Measurements from ENCODE around the gene GUCY2D.

The GUCY2D gene

DNA sequence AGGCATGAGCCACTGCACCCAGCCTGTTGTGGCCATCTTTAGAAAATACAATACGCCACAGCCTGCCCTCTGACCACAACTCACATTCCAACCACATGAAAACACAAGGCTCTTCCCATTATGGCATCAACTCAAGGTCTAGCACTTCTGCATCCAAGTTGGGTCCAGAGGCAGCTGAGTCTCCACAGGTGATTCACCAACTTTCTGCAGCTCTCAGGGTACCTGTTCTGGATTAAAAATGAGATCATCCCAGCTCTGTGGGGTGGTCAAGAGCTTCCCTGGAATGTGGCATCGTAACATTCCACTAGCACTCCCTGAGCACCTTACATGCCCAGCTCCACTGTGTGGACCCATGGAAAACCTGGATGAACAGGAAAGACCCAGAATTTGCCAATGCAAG lies 9.9 kb upstream of the GUCY2D start:
- no peak for DNase-seq (ENCODE audit: low read depth)

DNA sequence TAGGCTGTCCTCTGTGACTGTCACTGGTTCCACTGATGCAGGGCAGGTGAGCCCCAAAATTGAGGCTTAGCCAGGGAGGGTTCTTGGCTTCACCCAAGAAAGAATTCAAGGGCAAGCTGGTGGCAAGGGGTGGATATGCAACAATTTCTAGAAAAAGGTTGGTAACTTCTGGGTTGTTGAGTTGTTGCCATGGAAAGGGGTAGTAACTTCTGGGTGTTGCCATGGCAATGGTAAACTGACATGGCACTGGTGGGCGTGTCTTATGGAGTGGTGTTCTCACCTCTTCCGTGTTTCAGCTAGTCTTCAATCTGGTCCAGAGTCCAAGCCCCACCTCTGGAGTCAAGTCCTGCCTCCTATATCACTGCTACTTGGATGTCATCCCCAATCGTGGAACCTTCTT lies 9.5 kb upstream of the GUCY2D start:
- no peak for DNase-seq (ENCODE audit: low read depth)

GRCh38 chr17:7993972-7994589 lies 8.3 kb upstream of the GUCY2D start:
- DNase-seq (ENCODE audit: low read depth): no peak

GRCh38 chr17:7995724-7996123 lies 6.7 kb upstream of the GUCY2D start:
- no peak for DNase-seq (ENCODE audit: low read depth)

- DNase-seq (ENCODE audit: low read depth): no peak
Observed at GRCh38 chr17:7997186-7997585, 5.2 kb upstream of the GUCY2D start.

DNA sequence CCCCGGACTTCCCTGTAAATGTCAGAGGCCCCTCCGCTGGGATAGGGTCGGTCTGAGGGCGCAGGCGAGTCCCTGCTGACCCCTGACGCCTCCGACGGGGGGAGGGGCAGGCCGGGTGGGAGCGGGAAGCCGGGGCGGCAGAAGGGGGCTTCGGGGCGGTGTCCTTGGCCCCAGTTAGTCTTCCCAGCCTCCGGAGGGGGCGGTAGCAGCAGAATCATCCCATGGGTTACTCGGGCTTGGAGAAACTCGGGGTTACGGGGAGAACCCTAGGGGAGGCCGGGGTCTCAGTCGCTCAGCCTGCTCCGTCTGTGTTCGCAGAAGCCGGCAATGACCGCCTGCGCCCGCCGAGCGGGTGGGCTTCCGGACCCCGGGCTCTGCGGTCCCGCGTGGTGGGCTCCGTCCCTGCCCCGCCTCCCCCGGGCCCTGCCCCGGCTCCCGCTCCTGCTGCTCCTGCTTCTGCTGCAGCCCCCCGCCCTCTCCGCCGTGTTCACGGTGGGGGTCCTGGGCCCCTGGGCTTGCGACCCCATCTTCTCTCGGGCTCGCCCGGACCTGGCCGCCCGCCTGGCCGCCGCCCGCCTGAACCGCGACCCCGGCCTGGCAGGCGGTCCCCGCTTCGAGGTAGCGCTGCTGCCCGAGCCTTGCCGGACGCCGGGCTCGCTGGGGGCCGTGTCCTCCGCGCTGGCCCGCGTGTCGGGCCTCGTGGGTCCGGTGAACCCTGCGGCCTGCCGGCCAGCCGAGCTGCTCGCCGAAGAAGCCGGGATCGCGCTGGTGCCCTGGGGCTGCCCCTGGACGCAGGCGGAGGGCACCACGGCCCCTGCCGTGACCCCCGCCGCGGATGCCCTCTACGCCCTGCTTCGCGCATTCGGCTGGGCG lies 542 bp downstream of the GUCY2D start:
- DNase-seq (ENCODE audit: low read depth): no peak

GRCh38 chr17:8003594-8004181 lies 1.3 kb downstream of the GUCY2D start:
- no peak for DNase-seq (ENCODE audit: low read depth)

DNA sequence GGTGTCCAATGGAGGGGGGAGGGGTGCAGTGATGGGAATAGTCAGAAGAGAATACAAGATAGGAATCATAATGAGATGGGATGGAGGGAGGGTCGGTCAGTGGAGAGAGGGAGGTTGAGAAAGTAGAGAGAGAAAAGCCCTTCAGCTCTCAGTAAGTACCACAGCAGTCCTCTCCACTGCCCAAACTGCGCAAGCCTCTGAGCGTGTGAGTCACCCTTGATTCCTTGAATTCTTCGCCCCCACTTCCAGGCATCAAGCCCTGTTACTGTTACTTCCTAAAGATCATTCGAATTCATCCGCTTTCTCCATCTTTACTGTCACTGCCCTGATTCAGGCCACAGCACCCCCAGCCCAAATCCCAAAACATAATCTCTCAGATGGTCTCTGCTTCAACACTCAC lies 2.5 kb downstream of the GUCY2D start:
- DNase-seq (ENCODE audit: low read depth): no peak

DNA sequence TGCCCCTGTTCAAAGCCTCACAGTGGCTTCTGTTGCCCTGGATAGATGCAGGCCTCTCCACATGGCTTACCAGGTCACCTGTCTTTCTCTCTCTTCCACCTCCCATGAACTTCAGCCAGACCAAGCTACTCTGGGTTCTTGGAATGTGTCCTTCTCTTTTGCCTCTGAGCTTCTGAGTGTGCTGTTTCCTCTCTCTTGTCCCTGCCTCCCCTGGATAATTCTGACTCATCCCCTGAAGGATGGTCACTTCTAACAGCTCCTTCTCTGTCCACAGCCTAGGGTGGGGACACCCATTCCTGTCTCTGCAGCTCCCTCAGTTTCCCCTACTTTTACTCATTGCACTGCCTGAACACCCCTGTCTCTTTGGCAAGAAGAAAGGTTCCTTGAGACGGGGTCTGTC lies 2.9 kb downstream of the GUCY2D start:
- no peak for DNase-seq (ENCODE audit: low read depth)

DNA sequence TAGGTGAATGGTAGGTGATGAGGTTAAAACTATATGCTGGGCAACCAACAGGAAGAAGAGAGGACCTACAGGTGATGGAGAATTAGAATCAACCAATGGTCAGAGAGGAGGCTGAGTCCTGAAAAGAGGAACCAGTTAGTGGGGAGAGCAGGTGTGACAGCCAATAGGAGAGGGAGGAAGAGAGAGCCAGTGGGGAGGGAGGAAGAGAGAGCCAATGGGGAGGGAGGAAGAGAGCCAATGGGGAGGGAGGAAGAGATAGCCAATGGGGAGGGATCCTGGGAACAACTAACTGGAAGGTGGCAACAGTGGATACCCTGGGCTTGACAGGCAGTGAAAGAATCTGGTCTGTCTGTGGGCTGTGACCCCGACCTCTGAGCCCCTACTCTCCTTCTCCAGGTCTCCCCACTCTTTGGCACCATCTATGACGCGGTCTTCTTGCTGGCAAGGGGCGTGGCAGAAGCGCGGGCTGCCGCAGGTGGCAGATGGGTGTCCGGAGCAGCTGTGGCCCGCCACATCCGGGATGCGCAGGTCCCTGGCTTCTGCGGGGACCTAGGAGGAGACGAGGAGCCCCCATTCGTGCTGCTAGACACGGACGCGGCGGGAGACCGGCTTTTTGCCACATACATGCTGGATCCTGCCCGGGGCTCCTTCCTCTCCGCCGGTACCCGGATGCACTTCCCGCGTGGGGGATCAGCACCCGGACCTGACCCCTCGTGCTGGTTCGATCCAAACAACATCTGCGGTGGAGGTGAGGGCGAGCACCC lies 3.7 kb downstream of the GUCY2D start:
- no peak for DNase-seq (ENCODE audit: low read depth)

DNA sequence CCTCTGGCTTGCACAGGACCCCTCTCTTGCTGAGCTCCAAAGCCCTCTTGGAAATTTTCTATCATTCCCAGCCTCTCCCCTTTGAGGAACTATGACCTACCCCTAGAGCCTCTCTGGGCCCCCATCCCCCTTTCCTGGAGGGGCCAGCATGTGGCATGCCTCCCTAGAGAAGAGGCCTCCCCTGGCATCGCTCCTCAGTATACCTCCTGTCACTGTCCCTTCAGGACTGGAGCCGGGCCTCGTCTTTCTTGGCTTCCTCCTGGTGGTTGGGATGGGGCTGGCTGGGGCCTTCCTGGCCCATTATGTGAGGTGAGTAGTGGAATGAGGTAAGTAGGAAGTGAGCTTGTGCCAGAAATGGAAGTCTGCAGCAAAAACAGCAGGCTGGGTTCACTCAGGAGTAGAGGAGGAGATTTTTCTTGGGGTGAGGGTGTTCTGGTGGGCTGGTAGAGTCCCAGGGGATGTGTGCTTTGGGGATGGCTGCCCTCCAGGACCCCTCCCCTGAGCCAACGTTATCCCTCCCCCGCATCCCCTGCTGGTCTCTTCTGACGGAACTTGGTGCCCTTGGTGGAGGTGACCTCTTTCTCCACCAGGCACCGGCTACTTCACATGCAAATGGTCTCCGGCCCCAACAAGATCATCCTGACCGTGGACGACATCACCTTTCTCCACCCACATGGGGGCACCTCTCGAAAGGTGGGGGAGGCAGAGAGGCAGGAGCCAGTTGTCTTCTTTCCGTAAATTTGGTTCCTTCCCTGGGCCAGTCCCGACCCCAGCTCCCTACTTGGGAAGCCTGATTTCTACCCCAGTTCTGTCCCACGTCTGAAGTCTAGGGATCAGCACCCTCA lies 4.6 kb downstream of the GUCY2D start:
- DNase-seq (ENCODE audit: low read depth): no peak

DNA sequence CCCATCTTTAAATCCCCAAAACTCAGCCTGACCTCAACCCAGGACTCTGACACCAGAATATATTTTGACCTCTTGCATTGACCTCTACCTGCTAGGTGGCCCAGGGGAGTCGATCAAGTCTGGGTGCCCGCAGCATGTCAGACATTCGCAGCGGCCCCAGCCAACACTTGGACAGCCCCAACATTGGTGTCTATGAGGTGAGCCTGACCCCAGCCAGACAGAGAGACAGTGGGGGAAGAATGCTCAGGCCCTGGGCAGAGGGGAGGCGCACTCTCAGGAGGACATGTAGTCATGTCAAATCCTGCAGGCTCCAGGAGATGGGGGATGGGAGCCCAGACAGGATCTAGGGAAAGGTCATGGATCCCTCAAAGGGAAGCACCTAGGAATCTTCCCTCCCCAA lies 5.4 kb downstream of the GUCY2D start:
- no peak for DNase-seq (ENCODE audit: low read depth)

DNA sequence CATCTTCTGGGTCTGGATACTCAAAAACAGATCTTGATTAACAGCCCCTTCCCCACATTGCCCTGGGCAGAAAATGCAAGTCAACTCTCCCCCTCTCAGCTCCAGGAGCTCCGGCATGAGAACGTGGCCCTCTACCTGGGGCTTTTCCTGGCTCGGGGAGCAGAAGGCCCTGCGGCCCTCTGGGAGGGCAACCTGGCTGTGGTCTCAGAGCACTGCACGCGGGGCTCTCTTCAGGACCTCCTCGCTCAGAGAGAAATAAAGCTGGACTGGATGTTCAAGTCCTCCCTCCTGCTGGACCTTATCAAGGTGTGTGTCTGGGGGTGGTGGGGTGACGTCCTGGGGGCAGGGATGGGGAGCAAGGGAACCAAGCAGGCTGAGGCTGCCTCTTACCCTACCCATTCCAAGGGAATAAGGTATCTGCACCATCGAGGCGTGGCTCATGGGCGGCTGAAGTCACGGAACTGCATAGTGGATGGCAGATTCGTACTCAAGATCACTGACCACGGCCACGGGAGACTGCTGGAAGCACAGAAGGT lies 9.7 kb downstream of the GUCY2D start:
- no peak for DNase-seq (ENCODE audit: low read depth)

GRCh38 chr17:8012996-8013640 lies 10.7 kb downstream of the GUCY2D start:
- no peak for DNase-seq (ENCODE audit: low read depth)

DNA sequence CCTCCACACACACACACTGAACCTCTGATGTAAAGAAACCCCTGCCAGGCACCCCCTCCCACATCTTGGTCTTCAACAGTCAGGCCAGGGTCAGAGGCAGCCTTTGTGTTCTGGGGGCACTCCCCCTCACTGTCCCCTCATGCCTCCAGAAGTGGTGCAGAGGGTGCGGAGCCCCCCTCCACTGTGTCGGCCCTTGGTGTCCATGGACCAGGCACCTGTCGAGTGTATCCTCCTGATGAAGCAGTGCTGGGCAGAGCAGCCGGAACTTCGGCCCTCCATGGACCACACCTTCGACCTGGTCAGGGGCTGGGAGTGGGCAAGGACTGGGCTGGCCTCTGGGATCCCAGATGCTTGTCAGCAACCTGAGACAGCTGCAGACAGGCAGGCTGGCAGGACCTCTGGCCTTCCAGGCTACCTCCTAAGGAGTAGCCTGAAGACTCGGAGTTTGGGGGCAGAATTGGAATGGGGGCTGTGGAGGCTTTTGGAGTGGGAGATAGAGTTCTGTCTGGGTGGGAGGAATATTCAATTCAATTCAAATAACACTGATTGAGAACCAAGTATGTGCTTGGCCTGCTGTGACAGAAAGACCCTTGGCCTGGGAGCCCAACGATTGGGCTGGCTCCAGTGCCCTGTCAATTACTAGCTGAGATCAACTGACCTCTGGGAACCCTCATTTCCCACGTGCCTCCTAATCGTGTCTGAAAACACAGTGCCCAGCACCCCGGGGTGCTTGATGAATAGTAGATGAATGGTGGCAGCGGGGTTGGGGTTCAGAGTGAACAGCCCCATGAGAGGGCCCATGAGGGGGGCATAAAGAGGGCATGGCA lies 11.5 kb downstream of the GUCY2D start:
- no peak for DNase-seq (ENCODE audit: low read depth)

- no peak for DNase-seq (ENCODE audit: low read depth)
Observed at GRCh38 chr17:8014558-8014850, 12.1 kb downstream of the GUCY2D start.

- no peak for DNase-seq (ENCODE audit: low read depth)
Observed at GRCh38 chr17:8015236-8015956, 13.0 kb downstream of the GUCY2D start.

GRCh38 chr17:8015957-8016631 lies 13.7 kb downstream of the GUCY2D start:
- DNase-seq (ENCODE audit: low read depth): no peak
